Left ventricle myocardium inferior (tissue), 1 donor: Measurements from ENCODE around the gene SLC25A6. TPM values are rescaled to one million over a fixed set of nuclear protein-coding genes. Genes with fewer than 3 reads are reported as not detected.

Experiments used
- DNase-seq: peaks from one replicate; pipeline ENCODE4 v3.0.0-alpha.2; 2020
- H3K27ac ChIP-seq: fragments of 200-600 bp; replicated peaks from 2 replicates; pipeline ENCODE4 v1.8.0; 2021
- H3K27me3 ChIP-seq: fragments of 200-600 bp; 2 replicates; pipeline ENCODE4 v1.8.0; 2021; ENCODE audit warnings: low read depth
- H3K36me3 ChIP-seq: fragments of 200-600 bp; 2 replicates; pipeline ENCODE4 v1.8.0; 2021
- H3K4me1 ChIP-seq: fragments of 200-600 bp; 2 replicates; pipeline ENCODE4 v1.8.0; 2021
- H3K4me3 ChIP-seq: fragments of 200-600 bp; 2 replicates; pipeline ENCODE4 v1.8.0; 2021; ENCODE audit warnings: mild to moderate bottlenecking, moderate library complexity
- H3K9me3 ChIP-seq: fragments of 200-600 bp; replicated peaks from 2 replicates; pipeline ENCODE4 v1.8.0; 2021
- CTCF ChIP-seq: fragments of 200-600 bp; IDR thresholded peaks from 2 replicates; pipeline ENCODE4 v1.8.0; 2021; ENCODE audit warnings: antibody characterized with exemption, mild to moderate bottlenecking, borderline replicate concordance
- intact Hi-C: fragments of 100-400 bp; cut with micrococcal nuclease; formaldehyde crosslinking; loops from one replicate; pipeline ENCODE4 v1.11.0; 2022
- total RNA-seq: library from RNA; stranded (reverse); fragmentation: NEBNext Ultra II Directional; extraction: Animal tissue kit (Norgen Biotek cat#: 25700); gene quantifications from one replicate; pipeline ENCODE4 v1.2.1, GENCODE V29; 2021
- donor health status: DM: no; HTN: yes; CAD: no; lungs with severe emphysema.

SLC25A6 gene
- total RNA-seq, 1 donor from 2014 or later, result 158 TPM

DNA sequence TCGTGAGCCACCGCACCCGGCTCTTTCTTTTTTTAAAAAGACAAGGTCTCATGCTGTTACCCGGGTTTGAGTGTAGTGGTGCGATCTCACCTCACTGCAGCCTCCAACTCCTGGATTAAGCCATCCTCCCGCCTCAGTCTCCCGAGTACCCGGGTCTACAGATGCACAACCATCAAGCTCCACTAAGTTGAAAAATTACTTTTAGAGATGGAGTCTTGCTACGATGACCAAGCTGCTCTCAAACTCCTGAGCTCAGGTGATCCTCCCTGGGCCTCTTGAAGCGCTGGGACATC is 2.0 kb downstream of the SLC25A6 start:
- TF ChIP-seq CTCF, result no peak
- H3K36me3 ChIP-seq, result peaks cover 65% of the 10 kb centered on the region
- H3K27ac ChIP-seq, result no peak overlapping the region
- DNase-seq, result no peak
- peak overlapping the region; percentile 100 for H3K4me3 ChIP-seq
- no peaks in the 10 kb centered on the region for H3K9me3 ChIP-seq
- peaks cover 73% of the 10 kb centered on the region for H3K4me1 ChIP-seq
- no peaks in the 10 kb centered on the region for H3K27me3 ChIP-seq
- intact Hi-C loops, result no loop called here

DNA sequence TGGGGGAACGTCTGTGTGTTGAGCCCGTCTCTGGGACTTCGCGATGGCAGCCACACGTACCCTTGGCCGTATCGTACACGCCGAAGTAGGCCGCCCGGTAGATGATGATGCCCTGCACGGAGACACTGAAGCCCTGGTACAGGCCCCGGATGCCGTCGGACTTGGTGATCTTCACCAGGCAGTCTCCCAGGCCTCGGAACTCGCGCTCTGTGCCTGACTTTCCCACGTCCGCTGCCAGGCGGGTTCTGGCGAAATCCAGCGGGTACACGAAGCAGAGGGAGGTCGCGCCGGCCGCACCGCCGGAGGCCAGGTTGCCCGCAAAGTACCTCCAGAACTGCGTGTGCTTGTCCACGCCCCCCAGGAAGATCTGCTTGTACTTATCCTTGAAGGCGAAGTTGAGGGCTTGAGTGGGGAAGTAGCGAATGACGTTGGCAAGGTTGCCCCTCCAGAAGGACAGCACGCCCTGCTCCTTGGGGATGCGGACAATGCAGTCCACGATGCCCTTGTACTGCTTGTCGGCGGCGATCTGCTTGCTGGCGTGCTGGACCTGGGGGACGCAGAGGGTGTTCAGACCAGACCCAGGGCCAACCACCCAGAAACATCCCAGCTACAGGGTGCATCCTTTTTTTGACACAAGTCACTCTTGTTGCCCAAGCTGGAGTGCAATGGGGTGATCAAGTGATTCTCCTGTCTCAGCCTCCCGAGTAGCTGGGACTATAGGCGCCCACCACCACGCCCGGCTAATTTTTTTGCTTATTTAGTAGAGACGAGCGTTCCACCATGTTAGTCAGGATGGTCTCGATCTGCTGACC is 2.5 kb downstream of the SLC25A6 start:
- Histone ChIP-seq H3K4me1 (peaks cover 70% of the 10 kb centered on the region), H3K4me3 (peak overlapping the region; percentile 100), H3K27ac (no peak overlapping the region), H3K9me3 (no peaks in the 10 kb centered on the region), H3K27me3 (no peaks in the 10 kb centered on the region), H3K36me3 (peaks cover 70% of the 10 kb centered on the region)
- no peak for TF ChIP-seq CTCF
- intact Hi-C loops, result no loop called here
- DNase-seq, result no peak

GRCh38 chrX:1388651-1389050 is 3.3 kb downstream of the SLC25A6 start:
- DNase-seq, result no peak
- H3K36me3 ChIP-seq, result peaks cover 78% of the 10 kb centered on the region
- H3K4me3 ChIP-seq, result peak overlapping the region; percentile 100
- no peak for TF ChIP-seq CTCF
- peaks cover 62% of the 10 kb centered on the region for H3K4me1 ChIP-seq
- H3K9me3 ChIP-seq, result no peaks in the 10 kb centered on the region
- intact Hi-C loops, result no loop called here
- H3K27me3 ChIP-seq, result no peaks in the 10 kb centered on the region
- no peak overlapping the region for H3K27ac ChIP-seq

DNA sequence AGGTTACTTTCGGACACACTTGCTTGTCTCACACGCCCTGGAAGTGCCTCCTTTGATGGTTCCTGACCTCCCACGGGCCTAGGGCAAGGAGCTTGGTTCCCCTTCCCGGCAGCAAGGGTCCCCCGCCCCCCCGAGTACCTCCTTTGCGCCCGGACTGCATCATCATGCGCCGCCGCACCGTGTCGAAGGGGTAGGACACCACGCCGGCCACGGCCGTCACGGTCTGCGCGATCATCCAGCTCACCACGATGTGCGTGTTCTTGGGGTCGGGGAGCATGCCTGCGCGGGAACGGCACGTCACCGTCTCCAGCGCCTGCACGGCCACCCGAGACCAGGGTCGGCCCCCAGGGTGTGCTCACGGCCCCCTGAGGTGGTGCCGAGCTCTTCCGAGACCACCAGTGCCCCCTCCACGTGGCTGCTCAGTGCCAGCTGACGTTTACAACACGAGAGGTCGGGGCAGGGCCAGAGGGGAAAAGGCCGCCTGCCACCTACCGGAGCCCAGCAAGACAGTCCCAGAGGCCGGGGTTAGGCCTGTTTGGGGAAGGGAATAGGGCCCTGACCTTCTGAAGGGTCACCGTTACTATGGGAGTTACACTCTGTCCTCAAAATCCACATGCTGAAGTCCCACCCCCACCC is 4.7 kb downstream of the SLC25A6 start:
- Histone ChIP-seq H3K27ac (peak overlapping the region; percentile 40), H3K4me1 (peaks cover 52% of the 10 kb centered on the region), H3K27me3 (no peaks in the 10 kb centered on the region), H3K36me3 (peaks cover 82% of the 10 kb centered on the region), H3K9me3 (no peaks in the 10 kb centered on the region), H3K4me3 (peak overlapping the region; percentile 100)
- DNase-seq, result no peak
- intact Hi-C loops, result no loop called here
- TF ChIP-seq CTCF, result no peak

- no peaks in the 10 kb centered on the region for H3K9me3 ChIP-seq
- no peak overlapping the region for H3K27ac ChIP-seq
- H3K27me3 ChIP-seq, result no peaks in the 10 kb centered on the region
- no peak overlapping the region for H3K4me3 ChIP-seq
- no peak for DNase-seq
- TF ChIP-seq CTCF, result no peak
- peaks cover 82% of the 10 kb centered on the region for H3K36me3 ChIP-seq
- H3K4me1 ChIP-seq, result peaks cover 52% of the 10 kb centered on the region
- intact Hi-C loops, result no loop called here
Observed at GRCh38 chrX:1386338-1387127, 5.4 kb downstream of the SLC25A6 start.
